CD1c-positive myeloid dendritic cell (primary cell): ENCODE measurements around the gene EXOC3L4.
A peak's percentile ranks its signal among the peaks of the same experiment; 100 is the strongest.
"Not testable (repeated sequence)": the region's sequence is repeated elsewhere in the genome, so short reads cannot be mapped to it uniquely, and the experiment has no call there.

Experiments used
- DNase-seq: peaks from one replicate; pipeline ENCODE4 v3.0.0-alpha.2; 2016; ENCODE audit errors: extremely low spot score

Gene EXOC3L4

DNA sequence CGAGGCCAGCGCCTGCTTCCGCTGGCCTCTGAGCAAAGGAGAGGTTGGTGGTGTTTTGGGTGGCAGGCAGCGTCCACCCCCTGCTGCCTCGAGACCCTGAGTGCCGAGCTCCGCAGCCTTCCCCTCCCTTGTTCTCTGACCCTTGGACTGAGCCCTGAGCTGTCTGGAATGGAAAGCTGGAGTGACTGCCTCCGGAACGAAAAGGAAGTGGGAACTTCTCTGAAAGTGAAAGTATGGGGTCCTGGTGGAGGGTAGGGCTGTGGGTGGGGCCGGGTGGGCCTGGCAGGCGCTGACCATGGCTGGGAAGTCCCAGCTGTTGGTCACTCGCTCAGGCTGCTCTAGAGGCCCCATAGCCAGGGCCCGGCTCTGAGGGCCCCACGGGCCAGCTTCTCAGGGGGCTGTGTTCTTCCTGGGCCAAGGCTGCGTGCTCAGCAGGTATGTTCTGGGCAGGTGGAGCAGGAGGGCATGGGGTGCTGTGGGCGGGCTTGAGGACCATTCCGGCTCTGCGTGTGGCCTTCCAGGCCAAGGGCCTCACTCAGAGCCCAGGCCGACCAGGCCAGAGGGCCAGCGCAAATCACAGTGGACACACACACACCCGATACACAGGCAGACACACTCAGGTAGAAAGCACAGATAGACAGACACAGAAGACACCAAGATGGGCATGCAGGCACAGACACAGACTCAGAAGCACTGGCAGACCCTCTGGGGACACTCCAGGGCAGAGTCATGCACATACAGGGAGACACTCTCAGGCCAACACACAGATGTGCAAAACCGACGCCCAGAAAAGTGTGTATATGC, at the start of gene EXOC3L4:
Gene EXOC3L4 (plus strand): TSS at position 320 of the 804 bp plus-strand sequence. CDS start 5,495 bp downstream, outside the sequence.
- no peak for DNase-seq

DNA sequence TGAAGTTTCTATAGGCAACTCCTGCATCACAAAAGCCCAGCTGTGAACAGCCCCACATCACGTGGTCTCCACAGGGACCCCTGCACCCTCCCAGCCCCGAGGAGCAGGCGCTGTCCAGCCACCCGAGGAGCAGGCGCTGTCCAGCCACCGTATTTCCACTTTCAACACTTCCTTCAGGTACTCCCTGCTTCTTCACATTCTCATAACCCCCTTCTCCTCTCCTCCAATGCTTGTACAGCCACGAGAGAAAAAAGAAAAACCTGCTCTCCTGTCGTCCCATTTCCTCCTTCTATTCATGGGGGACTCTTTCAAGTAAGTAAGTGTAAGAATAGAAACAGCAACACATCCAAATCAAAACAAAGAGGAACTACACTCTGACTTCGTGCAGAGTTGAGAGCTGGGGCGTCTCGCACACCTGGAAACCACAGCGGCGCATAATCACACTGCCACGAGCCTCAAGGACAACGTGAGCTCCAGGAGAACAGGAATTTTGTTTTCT, 49.1 kb upstream of the EXOC3L4 start:
- no peak for DNase-seq

DNA sequence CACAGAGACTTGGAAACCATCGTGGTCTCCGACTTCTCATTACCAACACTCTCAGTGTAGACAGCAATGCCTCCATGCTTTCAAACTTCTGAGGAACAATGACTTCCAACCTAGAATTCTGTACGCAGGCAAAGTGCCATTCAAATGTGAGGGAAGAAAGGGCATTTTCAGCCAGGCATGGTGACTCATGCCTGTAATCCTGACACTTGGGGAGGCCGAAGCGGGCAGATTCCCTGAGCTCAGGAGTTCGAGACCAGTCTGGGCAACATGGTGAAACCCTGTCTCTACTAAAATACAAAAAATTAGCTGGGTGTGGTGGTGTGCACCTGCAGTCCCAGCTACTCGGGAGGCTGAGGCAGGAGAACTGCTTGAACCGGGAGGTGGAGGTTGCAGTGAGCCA, 47.1 kb upstream of the EXOC3L4 start:
- DNase-seq = not testable (repeated sequence)

DNA sequence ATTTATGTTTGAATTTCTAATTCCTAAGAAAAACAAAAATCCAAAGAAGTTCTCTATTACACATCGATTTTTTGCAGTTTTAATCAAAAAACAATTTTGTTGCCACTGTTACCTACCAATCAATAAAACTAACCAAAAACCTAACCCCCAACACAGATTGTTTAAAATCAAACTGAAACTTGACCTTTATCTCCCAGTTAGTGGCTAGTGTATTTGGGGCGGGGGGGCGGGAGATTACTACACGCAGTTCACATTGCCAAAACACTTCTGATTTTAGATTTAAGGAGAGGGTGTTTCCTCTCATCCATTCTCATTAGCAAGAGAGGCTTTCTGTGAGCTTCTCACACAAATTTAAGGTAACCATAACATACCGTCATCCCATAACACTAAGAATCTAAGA, 43.6 kb upstream of the EXOC3L4 start:
- DNase-seq = no peak

DNA sequence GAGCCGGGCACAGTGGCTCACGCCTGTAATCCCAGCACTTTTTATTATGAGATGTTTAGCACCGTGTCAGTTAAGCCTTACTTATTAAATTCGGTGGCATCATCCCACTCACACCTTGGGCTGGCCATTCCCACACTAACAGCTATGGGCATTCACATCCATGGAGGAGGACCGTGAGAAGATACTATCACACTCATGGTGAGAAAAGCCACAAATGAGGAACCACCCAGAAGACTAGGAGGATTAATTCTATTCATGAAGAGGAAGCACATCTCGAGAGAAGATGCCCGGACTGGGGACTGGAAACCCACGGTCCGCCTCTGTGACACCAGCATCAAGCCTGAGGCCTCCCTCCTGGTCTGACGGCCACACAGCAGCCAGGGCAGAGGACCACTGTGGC, 42.1 kb upstream of the EXOC3L4 start:
- DNase-seq = peak; percentile 81

DNA sequence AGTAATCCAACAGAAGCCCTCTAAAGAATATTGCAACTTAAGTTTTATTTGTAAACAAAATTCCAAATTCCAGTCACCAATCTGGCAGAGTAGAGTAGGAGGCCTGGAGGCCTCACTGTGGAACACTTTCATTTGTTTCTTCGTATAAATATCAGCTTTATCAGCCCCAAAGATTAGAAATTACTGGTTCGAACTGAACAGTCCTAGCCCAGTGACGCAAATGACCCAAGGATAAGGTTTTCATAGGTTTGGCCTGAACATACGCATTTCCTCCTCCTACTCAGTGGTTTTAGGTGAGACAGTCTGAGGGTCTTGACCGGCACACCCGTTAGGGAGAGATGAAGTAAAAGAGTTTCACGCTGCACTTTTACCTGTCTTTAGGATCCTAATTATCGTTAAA, 38.8 kb upstream of the EXOC3L4 start:
- DNase-seq = no peak

DNA sequence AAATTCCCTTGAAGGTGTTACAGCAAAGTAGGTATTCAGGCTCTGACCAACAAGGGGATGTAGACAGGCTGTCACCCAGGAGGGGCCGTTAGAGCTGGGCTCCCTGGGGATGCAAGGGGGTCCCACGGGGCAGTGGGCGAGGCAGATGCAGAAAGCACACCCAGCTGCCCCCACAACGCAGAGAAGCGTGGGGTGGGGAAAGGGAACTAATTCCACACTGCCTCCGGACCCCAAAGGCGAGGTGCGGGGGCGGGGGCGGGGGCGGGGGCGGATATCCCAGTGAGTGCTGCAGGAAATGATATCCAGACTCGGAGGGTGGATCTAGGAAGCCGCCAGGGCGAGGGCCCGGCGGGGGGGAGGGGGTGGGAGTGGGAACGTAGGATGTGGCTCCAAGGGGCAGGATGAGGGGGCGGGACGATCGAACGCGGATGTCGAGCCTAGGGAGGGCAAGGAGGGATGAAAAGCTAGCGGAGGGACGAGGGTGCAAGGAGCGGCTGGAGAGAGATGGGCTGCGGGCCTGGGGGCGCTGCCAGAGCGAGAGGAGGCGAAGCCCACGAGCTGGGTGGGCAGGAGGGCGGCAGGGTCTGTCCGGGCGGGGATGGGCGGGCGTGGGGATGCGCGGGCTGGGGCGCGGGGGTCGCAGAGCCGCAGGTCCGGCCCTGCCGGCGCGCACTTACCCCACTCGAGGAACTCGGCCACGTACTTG, 38.0 kb upstream of the EXOC3L4 start:
- no peak for DNase-seq

DNA sequence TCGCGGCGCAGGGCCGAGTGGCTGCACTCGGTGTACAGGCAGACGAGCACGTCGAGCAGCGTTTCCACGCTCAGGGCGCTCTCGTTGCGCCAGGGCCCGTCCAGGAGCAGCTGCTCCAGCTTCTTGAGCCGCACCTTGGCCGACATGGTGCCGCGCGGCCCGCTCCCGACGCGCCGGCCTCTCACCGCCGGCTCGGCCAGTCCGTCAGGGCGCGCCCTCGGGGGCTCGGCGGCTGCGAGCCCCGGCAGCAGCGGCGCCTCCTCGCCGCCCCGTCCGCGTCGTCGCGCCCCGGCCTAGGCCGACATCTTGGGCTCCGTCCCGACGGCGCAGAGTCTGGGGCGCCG, 37.5 kb upstream of the EXOC3L4 start:
- no peak for DNase-seq

DNA sequence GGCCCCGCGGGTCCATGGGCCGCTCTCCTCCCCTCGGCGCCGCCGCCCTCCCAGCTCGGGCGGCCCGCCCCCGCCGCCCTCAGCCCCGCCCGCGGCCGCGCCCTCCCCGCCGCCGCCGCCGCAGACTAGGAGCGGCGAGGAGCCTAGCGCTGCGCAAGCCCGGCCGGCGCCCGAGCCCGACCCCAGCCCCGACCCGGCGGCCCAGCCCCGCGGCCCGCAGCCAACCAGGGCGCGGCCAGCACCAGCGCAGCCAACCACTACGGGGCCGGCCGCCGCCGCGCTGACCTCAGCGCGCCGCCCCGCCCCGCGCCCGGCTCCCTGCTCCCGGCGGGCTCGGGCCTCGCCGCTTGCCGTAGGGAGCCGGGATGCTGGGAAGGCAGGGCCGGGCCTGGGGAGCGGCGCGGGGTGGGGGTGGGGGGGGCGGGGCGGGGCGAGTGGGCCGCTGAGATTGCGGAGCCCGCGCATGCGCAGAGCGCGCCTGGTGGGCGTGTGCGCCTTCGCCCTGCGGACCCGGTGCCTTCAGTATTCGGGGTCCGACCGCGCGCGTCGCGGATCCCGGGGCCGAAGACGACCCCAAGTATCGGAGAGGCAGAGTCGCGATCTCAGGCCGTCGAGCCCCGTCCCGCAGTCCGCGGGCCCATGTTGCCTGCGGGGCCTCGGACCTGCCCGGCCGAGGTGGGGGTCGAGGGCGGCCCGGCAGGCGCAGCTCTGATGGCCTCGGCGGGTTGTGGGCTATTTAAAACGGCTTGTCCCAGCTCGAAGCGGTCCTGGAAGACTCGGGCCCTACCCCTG, 37.0 kb upstream of the EXOC3L4 start, which contains the start of gene CDC42BPB:
Gene CDC42BPB (minus strand): TSS at position 178 of the 792 bp plus-strand sequence. CDS start 376 bp downstream, outside the sequence.
- peak; percentile 94 for DNase-seq

DNA sequence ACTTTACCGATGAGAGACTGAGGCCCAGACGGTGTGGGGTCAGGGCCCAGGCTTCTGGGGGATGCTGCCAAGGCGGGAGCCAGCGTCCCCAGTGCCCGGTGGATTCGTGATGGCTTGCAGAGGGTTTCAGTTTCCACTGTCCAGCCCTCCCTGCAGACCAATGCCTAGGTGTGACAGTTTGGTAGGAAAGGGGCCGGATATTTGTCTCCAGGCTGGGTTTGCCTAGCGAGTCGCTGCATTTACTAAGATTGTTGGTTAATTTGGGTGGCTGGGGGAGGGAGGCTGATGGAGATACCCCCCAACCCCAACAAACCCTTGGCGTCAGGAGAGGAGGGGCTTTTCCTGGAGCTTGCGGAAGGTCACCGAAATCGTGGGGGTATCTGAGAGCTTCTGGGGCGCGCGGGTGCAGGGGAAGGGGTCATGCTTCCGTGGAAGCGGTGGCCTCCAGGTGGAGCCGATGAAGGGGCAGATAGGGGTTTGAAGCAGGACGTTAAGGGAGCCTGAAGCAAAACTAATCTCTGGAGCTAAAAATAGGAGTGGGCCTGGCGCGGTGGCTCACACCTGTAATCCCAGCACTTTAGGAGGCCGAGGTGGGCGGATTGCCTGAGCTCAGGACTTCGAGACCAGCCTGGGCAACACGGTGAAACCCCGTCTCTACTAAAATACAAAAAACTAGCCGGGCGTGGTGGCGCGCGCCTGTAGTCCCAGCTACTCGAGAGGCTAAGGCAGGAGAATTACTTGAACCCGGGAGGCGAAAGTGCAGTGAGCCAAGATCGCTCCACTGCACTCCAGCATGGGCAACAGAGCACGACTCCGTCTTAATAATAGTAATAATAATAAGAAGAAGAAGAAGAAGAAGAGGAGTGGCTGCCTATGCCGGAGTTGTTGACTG, 36.1 kb upstream of the EXOC3L4 start:
- no peak for DNase-seq

DNA sequence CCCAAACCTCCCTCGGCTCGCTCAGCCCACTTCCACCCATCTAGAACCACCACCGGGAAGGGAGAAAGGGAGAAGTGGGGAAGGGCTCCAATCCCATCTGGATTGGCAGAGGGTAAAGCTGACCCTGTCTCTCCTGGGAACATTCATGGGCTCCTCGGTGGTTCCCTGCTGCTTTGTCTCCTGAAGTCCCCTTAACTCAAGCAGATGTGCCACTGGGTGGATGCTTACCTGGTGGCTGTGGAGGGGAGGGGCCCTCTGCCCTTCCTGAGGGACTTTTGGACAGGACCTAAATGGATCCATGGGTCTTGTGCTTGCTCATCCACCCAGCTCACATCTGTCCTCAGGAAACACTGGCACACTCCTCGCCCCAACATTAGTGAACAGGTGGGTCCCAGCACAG, 35.0 kb upstream of the EXOC3L4 start:
- DNase-seq = no peak

DNA sequence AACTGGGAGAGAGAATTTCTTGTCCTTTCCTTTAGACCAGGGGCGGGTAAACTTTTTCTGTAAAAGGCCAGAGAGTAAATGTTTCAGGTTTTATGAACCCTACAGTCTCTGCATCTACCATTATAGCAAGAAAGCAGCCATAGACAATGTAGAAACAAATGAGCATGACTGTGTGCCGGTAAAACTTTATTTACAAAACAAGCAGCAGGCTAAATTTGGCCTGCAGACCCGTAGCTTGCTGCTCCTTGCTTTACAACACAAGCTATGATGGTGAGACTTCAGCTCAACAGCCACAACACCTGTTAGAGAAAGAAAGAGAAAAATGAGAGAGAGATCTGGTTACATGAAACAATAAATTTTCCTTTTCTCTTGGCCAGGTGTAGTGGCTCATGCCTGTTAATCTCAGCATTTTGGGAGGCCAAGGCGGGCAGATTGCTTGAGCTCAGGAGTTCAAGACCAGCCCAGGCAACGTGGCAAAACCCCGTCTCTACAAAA, 33.0 kb upstream of the EXOC3L4 start:
- no peak for DNase-seq

DNA sequence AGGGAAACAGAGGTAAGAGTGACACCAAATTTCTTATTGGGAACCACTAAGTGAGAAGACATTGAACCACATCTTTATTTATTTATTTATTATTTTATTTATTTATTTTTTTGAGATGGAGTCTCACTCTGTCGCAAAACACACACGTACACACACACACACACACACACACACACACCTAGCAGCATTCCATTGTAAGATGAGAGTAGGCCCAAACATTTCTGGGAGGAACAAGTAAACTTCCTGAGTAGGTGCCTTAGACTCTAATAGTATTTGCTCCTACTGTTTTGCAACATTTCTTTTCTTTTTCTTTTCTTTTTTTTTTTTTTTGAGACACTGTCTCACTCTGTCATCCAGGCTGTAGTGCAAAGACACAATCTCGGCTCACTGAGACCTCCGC, 30.1 kb upstream of the EXOC3L4 start:
- DNase-seq = no peak

DNA sequence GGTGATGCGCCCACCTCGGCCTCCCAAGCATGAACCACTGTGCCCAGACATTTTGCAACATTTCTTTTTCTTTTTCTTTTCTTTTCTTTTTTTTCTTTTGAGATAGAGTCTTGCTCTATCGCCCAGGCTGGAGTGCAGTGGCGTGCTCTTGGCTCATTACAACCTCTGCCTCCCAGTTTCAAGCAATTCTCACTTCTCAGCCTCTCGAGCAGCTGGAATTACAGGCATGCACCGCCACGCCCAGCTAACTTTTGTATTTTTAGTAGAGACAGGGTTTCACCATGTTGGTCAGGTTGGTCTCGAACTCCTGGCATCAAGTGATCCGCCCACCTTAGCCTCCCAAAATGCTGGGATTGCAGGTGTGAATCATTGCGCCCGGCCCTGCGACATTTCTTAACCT, 29.5 kb upstream of the EXOC3L4 start:
- no peak for DNase-seq

DNA sequence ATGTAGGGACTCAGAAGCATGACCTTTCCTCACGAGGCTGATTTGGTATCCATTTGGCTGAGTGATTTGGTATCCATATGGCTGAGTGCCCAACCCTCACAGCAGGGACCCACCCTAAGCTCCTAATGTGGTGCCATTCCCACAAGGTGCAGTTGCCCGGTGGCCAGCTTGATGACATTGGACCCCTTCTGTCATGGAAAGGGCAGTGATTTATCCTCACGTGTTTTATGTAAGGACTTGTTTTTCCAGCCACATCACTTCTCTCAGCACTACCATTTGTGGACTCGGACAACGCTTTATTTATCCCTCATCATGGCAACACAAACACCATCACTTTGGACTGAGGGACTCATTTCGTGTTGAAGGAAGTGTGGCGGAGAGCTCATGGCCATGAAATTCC, 28.7 kb upstream of the EXOC3L4 start:
- no peak for DNase-seq

DNA sequence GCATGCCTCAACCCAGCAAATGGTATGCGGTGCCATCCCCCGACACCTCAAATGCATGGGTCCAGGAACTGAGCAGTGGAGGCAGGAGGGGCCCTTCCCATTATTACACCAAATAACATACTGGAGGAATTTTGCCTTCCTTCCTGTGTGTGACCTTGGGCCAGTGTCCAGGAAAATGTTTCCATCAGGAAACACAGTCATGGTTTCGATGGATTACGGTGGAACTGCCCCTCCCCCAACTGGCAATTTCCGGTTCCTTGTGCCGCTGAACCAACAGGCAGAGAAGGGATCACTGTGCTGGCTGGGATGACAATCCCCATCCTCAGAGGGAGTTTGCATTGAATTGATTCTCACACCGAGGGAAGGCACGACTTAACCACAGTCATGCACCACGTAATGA, 28.1 kb upstream of the EXOC3L4 start:
- no peak for DNase-seq

DNA sequence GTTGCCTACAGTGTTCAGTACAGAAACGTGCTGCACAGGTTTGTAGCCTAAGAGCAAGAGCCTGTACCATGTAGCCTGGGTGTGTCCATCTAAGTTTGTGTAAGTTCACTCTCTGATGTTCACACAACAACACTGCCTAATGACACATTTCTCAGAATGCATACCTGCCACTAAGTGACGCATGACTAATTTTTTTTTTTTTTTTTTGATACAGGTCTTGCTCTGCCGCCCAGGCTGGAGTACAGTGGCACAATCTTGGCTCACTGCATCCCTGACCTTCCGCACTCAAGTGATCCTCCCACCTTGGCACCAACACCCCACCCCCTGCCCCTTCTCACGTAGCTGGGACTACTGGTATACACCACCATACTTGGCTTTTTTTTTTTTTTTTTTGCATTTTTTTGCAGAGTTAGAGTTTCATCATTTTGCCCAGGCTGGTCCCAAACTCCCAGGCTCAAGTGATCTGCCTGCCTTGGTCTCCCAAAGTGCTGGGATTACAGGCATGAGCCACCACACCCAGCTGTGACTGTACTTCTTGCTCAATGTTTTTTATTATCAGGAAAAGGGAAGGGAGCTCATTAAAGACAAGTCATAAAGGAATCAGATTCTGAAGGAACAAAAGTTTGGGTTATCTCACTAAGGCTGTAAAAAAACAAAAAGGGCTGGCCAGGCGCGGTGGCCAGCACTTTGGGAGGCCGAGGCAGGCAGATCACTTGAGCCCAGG, 27.1 kb upstream of the EXOC3L4 start:
- DNase-seq = peak; percentile 50

DNA sequence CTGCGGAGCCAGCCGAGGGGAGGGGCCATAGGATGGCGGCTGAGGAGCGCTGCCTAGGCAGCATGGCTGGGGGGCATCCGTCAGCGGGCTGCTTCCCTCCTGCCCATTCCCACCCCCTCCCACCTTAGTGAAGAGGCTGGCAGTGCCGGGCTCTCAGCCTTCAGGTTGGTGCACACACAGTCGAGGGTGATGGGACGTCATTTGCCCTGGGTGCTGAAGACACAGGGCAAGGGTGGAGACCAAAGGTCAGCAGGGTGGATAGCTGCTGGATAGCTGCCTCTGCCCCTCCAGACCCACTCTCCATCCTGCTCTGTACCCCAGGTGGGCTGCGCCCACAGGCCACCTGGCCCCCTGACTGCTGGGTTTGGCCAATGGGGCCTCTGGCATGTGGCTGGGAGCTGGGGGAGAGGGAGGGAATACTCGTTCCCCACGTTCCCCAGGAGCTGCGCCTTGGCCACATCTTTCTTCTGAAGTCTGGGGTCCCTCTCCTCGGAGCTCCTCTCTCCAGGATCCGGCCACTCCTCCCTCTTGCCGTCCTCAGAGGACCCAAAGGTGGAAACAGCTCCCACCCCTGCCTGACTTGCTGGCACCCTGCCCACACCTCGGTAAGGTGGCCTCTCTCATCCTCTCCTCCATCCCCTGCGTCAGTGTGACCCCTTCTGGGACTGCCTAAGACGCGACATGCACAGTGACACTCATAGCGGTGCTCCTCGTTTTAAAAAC, 26.0 kb upstream of the EXOC3L4 start:
- DNase-seq = no peak

DNA sequence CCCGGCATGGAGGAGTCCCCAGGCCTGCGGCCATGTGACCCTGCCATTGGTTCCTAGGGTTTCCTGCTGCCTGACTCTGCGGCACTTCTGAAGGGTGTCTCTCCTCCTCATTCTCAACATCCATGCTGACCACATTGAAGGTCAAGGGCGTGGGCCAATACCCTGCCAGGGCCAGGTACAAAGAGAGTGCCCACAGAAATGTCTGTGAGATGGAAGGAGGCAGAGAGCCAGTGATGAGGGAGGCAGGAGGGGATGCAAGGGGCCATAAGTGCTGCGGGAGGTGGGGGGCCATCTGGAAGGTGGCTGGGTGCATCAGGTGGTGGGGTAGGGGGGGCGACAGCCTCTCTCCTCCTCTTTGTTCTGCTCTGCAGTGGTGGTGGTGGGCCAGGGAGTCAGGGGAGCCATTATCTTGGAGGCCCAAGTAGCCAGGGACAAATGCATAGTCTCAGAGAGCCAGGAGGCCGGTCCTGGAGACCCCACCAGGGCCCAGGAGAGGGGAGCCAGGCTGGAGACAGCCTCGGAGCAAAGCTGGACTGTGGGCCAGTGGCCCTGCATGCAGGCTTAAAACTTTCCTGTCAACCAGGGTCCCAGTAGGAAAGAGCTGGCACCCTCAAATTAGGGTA, 24.2 kb upstream of the EXOC3L4 start:
- no peak for DNase-seq
